Eye (tissue), 1 donor: Measurements from ENCODE around the gene MSX2.

ENCODE experiments used
- DNase-seq: peaks from one replicate; pipeline ENCODE4 v3.0.0-alpha.2; 2015

Gene MSX2

DNA sequence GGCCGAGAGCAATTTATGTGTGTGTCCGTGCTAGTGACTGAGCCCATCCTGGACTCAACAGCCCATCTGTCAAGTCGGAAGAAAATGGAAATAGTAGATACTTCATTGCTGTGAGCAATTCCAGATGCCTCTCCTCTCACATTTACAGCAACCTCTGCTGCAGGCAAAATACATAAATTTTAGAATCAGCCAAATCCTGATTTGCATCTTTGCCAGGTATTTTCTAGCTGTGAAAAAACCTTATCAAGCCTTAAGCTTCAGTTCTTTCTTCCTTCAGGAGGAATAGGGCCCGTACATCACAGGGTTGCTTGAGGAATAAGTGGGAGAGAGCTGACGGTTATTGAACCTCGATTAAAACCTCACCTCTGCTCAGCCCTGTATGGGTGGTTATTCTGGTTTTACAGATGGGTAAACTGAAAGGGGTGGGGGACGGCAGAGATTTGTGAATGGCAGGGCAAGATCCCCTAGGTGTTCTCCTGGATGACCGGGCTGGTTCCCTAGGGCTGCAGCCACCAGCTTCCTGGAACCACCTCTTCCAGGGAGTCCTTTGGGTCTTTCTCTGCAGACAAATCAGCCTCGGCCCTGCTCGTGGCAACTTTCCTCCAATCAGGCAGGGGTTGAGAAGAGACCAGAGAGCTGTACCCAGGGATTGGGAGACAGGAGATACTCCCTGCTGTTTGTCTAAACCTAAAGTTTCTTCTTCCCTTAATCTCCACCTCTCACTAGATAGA lies 5.3 kb upstream of the MSX2 start:
- no peak for DNase-seq

DNA sequence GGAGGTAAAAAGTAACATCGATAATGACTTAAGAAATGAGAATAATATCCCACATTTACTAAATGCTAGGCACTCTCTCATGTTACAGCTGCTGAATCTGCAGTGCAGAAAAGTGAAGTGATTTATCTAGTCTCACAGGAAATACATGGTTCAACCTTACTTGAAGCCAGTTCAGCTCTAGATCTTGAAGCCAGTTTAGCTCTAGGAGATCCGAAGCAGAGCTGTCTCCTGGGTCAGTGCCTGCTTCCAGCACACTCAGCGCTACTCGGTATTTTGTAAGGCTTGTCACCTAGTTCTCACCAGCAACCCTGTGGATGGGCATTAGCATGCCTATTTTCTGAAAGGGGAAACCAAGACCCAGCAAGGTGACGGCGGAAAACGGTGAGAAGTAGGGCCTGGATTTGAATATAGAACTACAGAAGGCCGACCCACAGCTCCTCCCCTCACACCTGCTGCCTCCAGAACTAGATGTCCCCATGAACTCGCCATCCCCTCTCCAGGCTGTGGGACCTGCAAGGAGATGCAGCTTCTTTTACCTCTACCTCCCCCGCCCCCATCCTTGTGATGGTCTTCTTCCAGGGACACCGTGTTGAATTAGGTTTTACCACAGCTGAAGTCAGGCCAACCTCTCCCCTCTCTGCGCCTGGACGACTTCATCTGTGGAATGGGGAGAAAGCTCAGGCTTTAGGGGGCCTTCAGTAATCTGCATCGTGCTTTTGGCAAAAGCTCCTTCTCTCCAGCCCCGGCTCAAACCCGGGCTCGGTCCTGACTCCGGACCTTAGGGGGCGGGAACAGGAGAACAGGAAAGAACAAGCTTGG lies 4.4 kb upstream of the MSX2 start:
- no peak for DNase-seq

DNA sequence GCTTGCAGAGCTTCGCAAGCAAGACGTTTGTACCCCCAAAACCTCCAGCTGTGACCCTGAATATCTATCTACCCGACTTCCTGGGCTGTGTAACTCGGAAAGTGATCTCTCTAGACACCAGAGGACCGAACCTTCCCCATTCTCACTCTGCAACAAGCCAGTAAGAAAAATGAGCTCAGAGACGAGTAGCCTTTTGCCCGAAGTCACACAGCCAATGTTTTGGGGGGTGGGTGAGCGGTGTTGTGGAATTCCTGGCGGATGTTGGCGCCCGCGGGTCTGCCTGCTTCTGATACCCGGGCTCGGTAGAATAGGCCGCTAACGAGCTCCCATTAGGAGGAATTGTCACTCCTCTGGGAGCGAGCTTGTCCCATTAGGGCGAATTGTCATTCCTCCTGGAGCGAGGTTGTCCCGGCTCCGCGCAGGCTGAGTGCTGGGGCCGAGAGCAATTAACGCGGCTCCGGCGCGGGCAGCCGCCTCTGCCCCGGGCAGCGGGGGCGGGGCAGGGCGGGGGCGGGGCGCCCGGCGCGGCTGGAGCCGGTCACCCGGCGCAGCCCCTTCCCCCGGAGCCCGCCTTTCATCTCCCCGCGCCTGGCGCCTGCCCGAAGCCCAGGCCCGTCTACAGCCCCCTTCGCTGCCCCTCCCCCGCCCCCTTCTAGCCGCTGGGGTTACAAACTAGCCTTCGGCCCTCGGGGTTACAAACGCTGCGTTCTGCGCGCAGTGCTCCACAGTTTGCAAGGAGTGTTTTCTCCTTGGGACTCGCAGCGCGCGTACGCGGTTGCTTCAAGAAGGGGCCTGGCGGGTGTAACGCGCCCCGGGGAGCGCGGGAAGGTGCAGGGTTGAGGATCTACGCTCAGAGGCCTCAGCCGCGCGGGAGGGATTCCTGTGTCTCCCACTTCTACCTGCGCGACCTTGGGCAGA lies 3.5 kb upstream of the MSX2 start:
- DNase-seq: peak; percentile 78

DNA sequence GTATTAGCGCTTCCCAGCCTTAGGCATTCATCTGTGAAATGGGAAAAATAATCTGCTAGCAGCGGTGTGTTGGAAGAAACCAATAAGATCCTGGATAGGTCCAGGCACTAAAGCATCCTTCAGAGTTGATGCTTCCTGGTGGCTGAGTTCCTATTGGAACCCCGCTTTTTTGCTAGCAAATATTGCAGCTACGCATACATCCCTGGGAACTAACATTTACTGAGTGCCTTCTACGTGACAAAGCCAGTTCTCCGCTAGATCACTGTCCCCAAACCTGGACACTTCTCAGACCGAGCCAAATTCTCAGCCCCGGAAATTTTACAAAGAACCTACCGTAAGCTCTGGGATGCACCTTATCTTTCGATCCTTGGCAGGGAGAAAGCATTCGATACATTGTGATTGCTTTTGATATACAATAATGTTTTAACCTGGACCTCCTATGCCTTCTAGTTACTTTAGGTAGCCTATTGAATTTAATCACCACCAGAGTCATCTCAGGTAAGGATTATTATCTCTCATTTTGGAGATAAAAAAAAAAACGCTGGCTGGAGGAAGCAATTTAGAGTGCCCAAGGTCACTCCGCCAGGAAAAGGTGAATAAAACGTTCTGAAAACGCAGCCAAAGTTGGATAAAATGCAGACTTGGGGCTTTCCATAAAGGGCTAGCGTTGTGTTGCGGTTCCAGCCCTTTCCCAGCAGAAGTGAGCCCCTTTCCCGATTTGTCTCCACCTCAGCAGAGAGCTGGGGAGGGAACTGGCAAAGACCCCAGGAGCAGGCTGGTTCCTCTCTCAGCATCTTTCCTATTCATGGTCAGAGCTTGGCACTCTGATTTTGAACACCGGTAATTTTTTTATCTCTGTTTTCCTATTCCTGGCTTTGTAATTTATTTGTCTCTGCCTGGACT lies 2.6 kb upstream of the MSX2 start:
- peak; percentile 39 for DNase-seq

DNA sequence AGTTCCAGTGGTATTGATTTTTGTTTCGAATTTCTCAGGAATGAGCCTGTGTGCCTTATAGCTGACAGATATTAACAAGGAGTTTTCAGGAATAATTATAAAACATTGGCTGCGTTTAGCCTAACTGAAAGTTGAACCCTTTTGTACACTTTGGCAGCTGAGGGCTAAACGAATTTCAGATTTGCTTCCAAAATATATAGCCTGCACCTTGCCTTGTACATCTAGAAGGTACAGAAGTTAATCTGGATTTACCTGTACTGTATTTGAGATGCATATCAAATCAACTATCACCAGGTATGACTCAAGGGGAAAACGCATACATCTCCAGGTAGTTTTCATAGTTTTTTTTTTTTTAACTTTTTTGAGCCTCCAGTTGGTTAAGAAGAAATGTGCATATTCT lies 1.9 kb upstream of the MSX2 start:
- no peak for DNase-seq

DNA sequence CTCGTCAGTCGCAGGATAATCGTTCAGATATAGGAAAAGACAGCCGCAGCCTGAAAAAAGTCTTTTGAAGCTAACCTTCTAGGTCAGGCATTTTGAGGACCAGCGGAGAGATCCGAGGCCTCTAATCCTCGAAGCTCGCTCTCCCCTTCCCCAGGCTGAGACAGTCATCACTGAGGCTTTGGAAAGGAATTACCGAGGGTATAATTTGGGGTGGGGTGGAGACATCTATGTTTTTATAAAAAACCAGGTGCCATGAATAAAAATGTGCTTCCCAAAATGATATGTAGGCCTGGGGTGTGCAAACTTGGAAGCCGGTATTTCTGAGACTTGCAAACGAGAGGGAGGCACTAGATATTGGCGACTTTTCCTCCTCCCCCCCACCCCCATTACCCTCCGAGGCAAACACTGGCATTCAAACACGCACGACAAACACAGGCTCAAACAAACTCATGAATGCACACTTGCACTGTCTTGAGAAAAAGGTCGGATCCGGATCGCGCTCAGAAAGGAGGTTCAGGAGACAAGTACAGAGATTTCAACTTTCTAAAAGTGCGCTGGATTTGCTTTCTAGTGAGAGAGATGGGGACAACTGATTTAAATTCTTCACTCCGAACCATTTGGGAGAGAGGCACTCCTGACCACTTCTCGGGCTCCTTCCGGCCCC lies 935 bp upstream of the MSX2 start:
- DNase-seq: no peak

DNA sequence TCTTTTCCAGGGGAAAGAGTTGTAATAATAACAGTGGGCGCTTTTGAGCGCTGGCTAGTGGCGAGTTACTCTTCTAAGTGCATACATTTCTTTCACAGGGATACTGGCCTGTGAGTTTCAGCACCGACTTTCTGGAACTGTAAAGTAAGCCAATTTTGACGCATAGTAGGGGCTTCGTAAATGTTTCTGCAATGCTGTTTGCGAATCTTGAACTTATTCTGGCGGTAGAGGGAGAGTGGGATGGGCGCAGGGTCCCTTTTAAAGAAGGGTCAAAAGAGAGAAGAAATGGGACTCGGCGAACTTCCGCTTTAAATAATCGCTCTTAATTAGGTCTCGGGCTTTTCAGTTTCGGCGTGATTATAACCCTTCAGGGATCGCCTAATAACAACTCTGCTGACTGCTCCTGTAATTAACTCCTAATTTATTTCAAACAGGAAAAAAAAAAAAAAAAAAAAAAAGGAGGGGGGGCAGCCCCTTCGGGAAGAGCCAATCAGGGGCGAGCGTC lies 351 bp upstream of the MSX2 start:
- no peak for DNase-seq

DNA sequence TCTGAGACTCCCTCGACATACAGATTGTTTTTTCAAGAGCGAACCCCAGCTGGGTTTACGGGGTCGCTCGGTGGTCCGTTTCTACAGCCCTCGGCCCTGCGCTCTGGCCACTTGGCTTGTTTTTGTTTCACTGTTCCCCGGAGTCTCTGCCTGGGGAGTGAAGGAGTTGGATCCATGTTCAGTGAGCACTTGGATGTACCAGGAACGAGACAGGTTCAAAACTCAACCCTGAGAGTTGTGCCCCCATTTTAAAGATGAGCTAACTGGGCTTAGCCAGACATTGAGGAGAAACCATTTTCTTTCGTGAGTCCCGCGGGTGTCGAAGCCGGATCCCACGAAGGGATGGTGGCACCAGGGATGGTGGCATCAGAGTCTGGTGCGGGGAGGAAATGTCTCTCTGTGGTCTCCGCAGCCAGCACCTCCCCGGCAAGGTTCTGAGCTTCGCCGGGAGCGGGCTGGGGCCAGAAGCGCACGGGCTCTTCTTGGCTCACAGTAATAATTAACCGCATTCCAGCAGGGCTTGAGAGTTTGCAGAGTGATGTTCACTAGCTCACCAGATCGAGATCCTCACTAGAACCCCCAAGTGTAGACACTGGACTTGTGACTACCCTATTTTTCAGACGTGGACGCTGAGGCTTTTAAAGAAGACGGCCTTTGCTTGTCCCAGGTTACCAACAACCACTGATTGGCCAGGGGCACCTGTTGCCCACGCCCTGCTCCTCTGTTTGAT lies 1.0 kb downstream of the MSX2 start:
- peak; percentile 49 for DNase-seq

DNA sequence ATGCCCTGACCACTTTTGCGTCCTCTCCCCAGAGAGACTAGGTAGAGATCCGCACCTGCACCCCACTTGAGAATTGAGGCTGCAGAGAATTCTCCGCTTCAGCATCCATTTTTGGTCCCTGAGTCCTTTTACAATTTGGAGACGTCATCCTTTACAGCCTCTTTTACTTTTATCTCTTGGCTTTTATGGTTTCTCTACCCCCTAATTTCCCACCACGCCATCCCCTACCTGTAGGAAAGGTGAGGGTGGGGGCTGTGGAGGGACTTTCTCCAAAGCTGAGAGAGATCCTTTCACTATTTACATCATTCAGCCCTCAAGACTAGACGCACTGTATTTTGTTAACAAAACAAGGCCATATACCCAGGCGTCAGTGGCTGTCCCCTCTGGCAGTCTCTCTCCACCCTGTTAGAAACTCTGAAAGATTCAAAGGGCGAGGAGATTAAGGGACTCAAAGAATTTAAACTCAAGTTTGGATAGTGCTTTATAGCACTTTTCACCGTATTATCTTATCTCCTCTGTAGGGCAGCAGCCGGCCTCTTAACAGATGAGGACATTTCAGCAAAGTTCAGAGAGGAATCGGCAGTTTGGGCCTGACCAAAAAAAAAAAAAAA lies 1.7 kb downstream of the MSX2 start:
- no peak for DNase-seq

DNA sequence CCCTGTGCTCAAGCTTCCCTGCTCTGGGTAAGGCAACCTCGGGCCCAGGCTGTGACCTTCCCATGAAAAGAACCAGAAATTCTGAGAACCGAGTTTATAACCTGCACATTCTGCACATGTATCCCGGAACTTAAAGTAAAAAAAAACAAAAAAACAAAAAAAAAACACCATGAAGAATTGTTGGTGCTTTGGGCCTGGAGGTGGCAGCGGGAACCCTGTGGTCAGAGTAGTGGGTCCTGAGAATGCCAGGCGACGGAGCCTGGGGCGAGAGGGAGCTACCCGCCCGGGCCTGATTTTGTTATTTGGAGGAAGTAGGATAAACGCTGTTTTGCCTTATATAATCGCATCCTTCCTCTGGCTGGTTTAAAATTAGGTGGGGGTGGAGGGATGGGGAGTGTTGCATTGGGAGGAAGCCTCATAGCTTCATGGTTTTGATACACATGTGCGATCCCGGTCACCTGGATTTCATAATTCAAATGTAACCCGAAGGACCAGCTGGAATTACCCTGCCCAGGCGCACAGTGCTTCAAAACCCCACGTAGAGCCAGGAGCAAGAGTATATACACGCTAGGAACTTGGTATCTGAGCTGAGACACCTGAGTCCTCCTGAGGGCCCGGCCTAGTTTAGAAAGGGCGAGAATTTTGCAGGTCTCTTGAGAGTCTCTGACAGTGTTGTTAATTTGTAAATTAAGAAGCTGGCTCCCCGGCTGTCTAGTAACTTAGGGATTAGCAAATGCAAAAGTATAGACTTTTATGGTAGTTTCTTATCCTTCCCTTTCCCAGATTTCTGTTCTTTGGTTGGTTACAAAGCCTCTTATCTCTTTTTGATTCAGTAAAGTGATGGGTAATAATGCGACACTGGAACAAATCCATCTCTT lies 2.8 kb downstream of the MSX2 start:
- no peak for DNase-seq

DNA sequence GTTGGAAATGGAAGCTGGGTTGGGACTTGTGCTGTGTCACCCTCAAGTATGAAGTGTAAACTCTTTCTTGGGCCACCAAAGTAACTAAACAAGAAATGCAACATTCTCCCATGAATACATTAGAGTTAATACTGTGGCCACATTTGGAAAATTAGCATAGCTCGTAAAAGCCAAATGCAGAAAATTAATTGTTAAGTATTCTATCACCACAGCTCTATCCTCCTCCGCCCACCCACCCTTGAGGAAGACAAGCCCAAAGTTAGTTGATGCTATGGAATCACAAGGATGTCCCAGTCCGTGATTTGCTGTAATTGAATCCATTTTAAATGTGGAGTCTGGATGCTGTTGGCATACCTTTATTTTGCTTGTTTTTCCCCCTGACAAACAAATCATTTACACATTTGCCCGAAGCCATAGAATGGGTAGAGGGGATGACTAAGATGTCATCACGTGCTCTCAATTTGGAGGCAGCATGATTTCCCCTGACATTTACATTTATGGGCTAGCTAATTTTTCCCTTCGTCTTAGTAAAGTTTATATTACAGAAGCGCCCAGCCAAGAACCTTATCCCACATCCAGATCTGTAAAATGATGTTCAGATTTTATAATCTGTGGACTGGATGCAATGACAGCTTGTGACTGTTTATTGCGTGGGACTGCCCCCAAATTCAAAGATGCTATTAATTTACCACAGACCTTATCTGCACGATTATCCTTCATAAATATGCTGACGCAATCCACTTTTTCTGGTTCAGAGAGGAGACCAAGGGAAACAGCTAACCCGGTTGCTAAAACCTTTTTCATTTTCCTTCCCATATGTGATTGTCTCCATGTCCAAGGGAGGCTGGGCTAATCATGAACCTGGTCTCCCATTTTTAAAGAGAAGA lies 3.7 kb downstream of the MSX2 start:
- DNase-seq: no peak

DNA sequence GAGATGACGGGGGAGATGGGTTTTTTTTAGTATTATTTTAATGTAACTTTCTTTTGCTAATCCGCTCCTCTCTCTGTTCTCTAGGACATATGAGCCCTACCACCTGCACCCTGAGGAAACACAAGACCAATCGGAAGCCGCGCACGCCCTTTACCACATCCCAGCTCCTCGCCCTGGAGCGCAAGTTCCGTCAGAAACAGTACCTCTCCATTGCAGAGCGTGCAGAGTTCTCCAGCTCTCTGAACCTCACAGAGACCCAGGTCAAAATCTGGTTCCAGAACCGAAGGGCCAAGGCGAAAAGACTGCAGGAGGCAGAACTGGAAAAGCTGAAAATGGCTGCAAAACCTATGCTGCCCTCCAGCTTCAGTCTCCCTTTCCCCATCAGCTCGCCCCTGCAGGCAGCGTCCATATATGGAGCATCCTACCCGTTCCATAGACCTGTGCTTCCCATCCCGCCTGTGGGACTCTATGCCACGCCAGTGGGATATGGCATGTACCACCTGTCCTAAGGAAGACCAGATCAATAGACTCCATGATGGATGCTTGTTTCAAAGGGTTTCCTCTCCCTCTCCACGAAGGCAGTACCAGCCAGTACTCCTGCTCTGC lies 4.8 kb downstream of the MSX2 start:
- DNase-seq: no peak

DNA sequence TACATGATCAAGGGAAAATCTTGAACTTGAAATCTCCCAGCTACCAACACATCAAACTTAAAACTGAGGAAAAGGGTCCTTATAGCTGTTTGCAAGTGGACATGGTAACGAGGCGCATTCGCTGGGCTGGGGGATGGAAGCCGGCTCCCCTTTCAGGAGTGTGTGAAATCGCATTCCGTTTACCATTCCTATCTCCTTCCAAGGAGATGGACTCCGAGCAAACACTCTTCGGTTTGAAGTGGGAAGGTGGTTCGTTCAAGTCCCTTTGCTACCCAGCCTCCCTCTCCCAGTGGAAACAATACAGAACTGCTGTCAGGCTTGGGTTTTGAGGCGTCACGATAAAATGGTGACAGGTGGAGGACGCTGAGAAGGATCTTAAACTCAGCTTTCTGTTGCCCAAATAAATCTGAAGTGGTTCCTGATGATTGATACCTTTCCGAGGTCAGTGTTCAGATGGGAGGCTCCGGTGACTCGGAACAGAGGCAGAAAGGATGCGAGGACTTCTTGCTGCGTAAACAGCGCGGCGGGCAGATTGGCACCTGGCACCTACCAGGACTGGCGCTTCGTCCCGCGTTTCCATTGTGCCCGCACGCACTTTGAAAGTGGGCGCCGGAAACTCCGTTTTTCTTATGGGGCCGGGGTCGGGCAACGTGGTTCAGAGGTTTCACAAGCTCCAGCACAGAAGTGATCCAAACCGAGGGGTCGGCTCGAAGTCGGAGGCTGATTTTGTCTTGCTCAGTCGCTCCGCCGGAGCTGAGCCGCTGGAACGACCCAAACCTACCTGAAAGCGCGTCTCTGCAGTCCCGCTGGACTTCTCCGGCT lies 7.0 kb downstream of the MSX2 start:
- peak; percentile 54 for DNase-seq

DNA sequence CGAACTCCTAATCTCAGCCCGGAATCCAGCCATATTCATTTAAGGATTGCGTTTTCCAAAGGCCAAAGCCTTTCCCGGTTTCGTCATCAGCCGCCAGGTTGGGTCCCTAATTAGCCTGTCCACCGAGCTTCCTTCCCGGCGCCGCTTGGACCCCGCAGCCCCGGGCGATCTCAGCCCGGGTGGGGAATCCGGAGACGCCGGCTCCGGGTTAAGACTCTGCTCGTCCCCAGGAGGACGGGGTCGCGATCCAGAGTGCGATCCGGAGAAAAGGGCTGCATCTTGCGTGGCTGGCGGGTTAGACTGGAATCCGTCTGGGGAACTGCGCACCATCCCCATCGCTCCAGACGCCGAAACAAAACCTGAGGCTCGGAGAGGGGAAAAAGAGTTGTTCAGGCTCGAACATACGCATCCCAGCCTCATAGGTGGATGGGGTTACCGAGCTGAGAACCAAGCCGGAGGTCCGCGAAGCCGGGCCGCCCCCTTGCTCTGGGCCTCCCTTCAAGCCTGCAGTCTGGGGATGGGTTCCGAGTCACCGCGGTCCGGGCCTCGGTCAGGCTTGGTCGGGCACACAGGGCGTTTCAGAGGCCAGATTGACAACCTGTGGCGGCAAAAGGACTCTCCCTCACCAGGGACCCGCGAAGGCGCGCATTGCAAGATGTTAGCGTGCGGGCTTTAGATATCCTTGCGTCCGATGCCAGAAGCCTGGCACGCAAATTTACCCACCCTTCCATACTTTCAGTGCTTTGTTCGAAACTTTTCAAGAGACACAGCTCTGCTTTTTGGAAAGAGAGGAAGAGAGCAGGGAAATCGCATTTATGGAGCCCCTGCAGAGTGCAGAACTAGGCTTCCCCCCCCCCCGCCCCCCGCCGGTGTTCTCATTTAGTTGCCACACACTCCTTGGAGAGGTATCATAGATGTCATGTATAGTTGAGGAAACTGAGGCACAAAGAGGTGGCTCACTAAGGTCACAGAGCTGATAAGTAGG lies 7.9 kb downstream of the MSX2 start:
- DNase-seq: peak; percentile 65

DNA sequence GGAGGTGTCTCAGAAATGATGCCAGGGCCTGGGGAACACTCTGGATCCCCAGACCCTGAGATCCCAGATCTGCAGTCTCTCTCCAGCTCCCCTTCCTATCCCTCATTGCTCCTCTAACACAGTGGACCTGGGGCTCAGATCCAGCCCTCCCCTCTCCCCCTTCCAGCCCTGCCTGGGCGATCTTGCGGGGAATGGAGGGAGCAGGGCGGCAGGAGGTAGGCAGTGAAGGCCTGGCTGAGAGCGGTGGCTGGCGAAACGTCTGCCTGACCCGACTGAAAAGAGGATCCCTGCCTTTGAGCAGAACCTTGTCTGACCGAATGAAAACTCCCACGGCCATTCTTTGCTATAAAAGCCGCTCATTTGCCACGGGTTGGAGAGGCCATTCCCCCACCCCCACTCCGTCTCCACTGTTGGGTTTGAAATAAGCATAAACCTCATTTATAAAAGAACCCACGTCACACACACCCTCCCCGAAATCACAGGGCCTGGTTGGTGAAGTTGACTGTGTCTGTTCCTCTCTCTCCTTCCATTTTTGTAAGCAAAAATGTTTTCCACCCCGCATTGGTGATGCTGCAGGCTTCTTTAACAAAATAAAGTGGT lies 8.8 kb downstream of the MSX2 start:
- DNase-seq: no peak
